Tibial nerve (tissue), 4 donors: ENCODE measurements around the gene PADI4. TPM values are rescaled to one million over a fixed set of nuclear protein-coding genes. Genes with fewer than 3 reads are reported as not detected.

Source experiments
- DNase-seq, 2 donors: peaks; one replicate each; pipeline ENCODE4 v3.0.0-alpha.2; 2019; ENCODE audit warnings: low spot score in 2 of 2
- H3K27ac ChIP-seq, 4 donors: fragments of 200-600 bp; sonication (generic) in 3 of 4; one replicate each; pipeline ENCODE4 v1.5.1; 2017 to 2019; ENCODE audit warnings: mild to moderate bottlenecking in 1 of 4
- H3K27me3 ChIP-seq, 2 donors: fragments of 200-600 bp; sonication (generic) in 1 of 2; one replicate each; pipeline versions ENCODE4 v1.5.1 to v1.6.0; 2017 to 2019
- H3K36me3 ChIP-seq, 3 donors: fragments of 200-600 bp; sonication (generic); one replicate each; pipeline ENCODE4 v1.5.1; 2018 to 2019
- H3K4me1 ChIP-seq, 4 donors: fragments of 200-600 bp; sonication (generic) in 3 of 4; one replicate each; pipeline ENCODE4 v1.5.1; 2017 to 2019
- H3K4me3 ChIP-seq, 4 donors: fragments of 200-600 bp; sonication (generic) in 3 of 4; one replicate each; pipeline ENCODE4 v1.5.1; 2017 to 2019; ENCODE audit warnings: mild to moderate bottlenecking in 1 of 4, moderate library complexity in 1 of 4
- H3K9me3 ChIP-seq, 4 donors: fragments of 200-600 bp; sonication (generic) in 3 of 4; one replicate each; pipeline ENCODE4 v1.5.1; 2017 to 2019
- CTCF ChIP-seq, 5 experiments: fragments of 200-600 bp in 3 of 5; fragments of 450-650 bp in 2 of 5; sonication (generic) in 3 of 5; IDR thresholded peaks; one replicate each; pipeline ENCODE4 v1.5.1; 2016 to 2019; ENCODE audit warnings: antibody characterized with exemption in 5 of 5, mild to moderate bottlenecking in 3 of 5, moderate library complexity in 2 of 5
- EP300 ChIP-seq, 2 donors: sonication (generic); formaldehyde crosslinking; IDR thresholded peaks; one replicate each; pipeline ENCODE4 v1.6.1; 2017; ENCODE audit warnings: antibody characterized with exemption in 2 of 2, mild to moderate bottlenecking in 1 of 2
- POLR2A ChIP-seq, 2 donors: fragments of 450-650 bp; IDR thresholded peaks; one replicate each; pipeline ENCODE4 v1.6.1; 2017; ENCODE audit warnings: antibody characterized with exemption in 2 of 2, mild to moderate bottlenecking in 2 of 2, moderate library complexity in 2 of 2
- WGBS, 2 donors: methylation state at CpG; one replicate each; pipeline ENCODE4 v1.1.5; 2018; 5-methylcytosine and 5-hydroxymethylcytosine counted together
- total RNA-seq, 4 donors: library from RNA; depleted of rRNA; stranded (reverse); fragments of >200 nt; gene quantifications; one replicate each; pipeline ENCODE4 v1.1.0, GENCODE V29; 2016

Gene PADI4
- total RNA-seq, 4 donors from 2014 or later = not detected

- H3K36me3 ChIP-seq = no peaks in the 10 kb centered on the region
- H3K9me3 ChIP-seq = no peaks in the 10 kb centered on the region
- no peak overlapping the region for H3K4me3 ChIP-seq
- H3K27me3 ChIP-seq = no peaks in the 10 kb centered on the region
- no peak for TF ChIP-seq CTCF (IDR thresholded peaks at IDR 0.05)
- no peak for TF ChIP-seq POLR2A (IDR thresholded peaks at IDR 0.05)
- no peak for TF ChIP-seq EP300 (IDR thresholded peaks at IDR 0.05)
- H3K4me1 ChIP-seq = no peaks in the 10 kb centered on the region
- no peak for DNase-seq
- no peak overlapping the region for H3K27ac ChIP-seq
- 81 to 83% methylated on average over 13 to 19 of the region's 23 CpGs for WGBS, 2 donors
Observed at GRCh38 chr1:17270891-17271765, 36.9 kb upstream of the PADI4 start.

DNA sequence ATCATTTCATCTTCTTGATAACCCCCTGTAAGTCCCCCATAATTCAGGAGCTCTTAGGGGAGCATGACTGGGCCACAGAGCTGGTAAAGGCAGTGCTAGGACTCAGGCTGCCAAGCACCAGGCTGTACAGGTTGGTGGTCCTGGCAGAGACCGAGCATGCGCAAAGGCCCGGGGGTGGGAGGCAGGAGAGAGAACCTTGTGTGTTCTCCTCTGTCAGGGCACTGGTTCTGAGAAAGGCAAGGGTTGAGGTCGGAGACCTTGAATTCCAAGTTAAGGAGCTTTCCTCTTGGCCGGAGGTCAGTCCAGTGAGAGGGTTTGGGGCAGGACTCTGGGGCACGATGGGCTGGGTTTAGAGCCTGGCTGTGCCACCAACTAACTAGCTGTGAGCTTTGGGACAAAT, 35.9 kb upstream of the PADI4 start:
- Histone ChIP-seq H3K4me3 (no peak overlapping the region), H3K9me3 (no peaks in the 10 kb centered on the region), H3K4me1 (no peaks in the 10 kb centered on the region), H3K27me3 (no peaks in the 10 kb centered on the region), H3K27ac (no peak overlapping the region), H3K36me3 (no peaks in the 10 kb centered on the region)
- WGBS, 2 donors = 71 to 77% methylated on average over 6 of the region's 6 CpGs
- TF ChIP-seq POLR2A (IDR thresholded peaks at IDR 0.05) (no peak), EP300 (IDR thresholded peaks at IDR 0.05) (no peak), CTCF (IDR thresholded peaks at IDR 0.05) (no peak)
- DNase-seq = no peak

GRCh38 chr1:17272646-17273045, 35.4 kb upstream of the PADI4 start:
- no peak for TF ChIP-seq EP300 (IDR thresholded peaks at IDR 0.05)
- TF ChIP-seq POLR2A (IDR thresholded peaks at IDR 0.05) = no peak
- no peak for TF ChIP-seq CTCF (IDR thresholded peaks at IDR 0.05)

DNA sequence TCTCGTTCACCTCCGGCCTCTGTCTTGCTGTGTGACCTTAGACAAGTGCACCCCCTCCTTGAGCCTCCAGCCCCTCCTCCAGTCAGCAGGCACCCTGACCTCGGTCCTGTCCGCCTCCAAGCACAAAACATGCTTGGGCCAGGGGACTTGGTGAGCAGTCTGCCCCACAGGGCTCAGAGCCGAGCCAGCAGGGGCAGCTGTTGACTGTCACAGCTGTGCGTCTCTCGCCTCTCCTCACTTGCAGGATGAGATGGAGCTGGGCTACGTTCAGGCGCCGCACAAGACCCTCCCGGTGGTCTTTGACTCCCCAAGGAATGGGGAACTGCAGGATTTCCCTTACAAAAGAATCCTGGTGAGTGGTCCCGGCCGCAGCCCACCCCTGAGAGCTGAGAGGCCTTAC, 34.9 kb upstream of the PADI4 start:
- Histone ChIP-seq H3K36me3 (no peaks in the 10 kb centered on the region), H3K9me3 (no peaks in the 10 kb centered on the region), H3K4me1 (no peaks in the 10 kb centered on the region), H3K27ac (no peak overlapping the region), H3K4me3 (no peak overlapping the region), H3K27me3 (no peaks in the 10 kb centered on the region)
- no peak for DNase-seq
- TF ChIP-seq EP300 (IDR thresholded peaks at IDR 0.05) (no peak), CTCF (IDR thresholded peaks at IDR 0.05) (no peak), POLR2A (IDR thresholded peaks at IDR 0.05) (no peak)
- WGBS, 2 donors = 63 to 67% methylated on average over 13 of the region's 13 CpGs

More at GRCh38 chr1:17272646-17273045, 35.4 kb upstream of the PADI4 start:
- no peaks in the 10 kb centered on the region for H3K27me3 ChIP-seq
- H3K36me3 ChIP-seq = no peaks in the 10 kb centered on the region
- DNase-seq = no peak
- no peak overlapping the region for H3K4me3 ChIP-seq
- H3K27ac ChIP-seq = no peak overlapping the region
- H3K4me1 ChIP-seq = no peaks in the 10 kb centered on the region
- no peaks in the 10 kb centered on the region for H3K9me3 ChIP-seq
- 49 to 59% methylated on average over 4 of the region's 4 CpGs for WGBS, 2 donors
